Panc1 (cell line): Measurements from ENCODE around the gene PTS. TPM values are rescaled to one million over a fixed set of nuclear protein-coding genes. Genes with fewer than 3 reads are reported as not detected.

Source experiments
- ATAC-seq: fragments of 200-7000 bp; cut with Tn5 transposase; 2 replicates; pipeline ENCODE4 v1.9.1; 2020; ENCODE audit warnings: mild to moderate bottlenecking, moderate library complexity
- BruUV-seq: library from RNA; stranded (reverse); fragments of 400-500 nt; replicated peaks from 2 replicates; lab custom pipeline; 2021; lab: Mats Ljungman, UMichigan
- CTCF ChIA-PET: fragments of 300-600 bp; sonication (Branson Sonifier 250); formaldehyde crosslinking; loops from one replicate; lab custom pipeline; 2022; ENCODE audit warnings: antibody characterized with exemption; lab: Charles Lee
- POLR2A ChIA-PET: fragments of 300-600 bp; sonication (Branson Sonifier 250); formaldehyde crosslinking; loops from one replicate; lab custom pipeline; 2022; ENCODE audit warnings: antibody characterized with exemption; lab: Charles Lee
- DNase-seq: peaks from one replicate; pipeline ENCODE4 v3.0.0-alpha.2; 2010; ENCODE audit warnings: low read depth, low spot score
- H3K27ac ChIP-seq: 2 replicates; pipeline ENCODE4 v1.5.1; 2011; ENCODE audit warnings: mild to moderate bottlenecking, low read length, inconsistent platforms
- H3K27me3 ChIP-seq: fragments of 200-500 bp; sonication (Bioruptor generic); 2 replicates; pipeline ENCODE4 v1.6.0; 2014; ENCODE audit warnings: low read length, inconsistent platforms; ENCODE audit not compliant: control insufficient read depth, insufficient read depth
- H3K36me3 ChIP-seq: fragments of 200-500 bp; sonication (Bioruptor generic); 2 replicates; pipeline ENCODE4 v1.5.1; 2014; ENCODE audit warnings: inconsistent platforms, mild to moderate bottlenecking, low read length, moderate library complexity; ENCODE audit not compliant: control insufficient read depth, insufficient read depth
- H3K4me1 ChIP-seq: 2 replicates; pipeline ENCODE4 v1.5.1; 2011; ENCODE audit warnings: inconsistent platforms, mild to moderate bottlenecking, low read length, moderate library complexity; ENCODE audit not compliant: control insufficient read depth, insufficient read depth
- H3K4me3 ChIP-seq, 2 experiments: 2 replicates each; pipeline ENCODE4 v1.5.1; 2011 to 2012; ENCODE audit warnings: low read depth in 2 of 2, low read length in 2 of 2, mild to moderate bottlenecking in 2 of 2, inconsistent platforms in 1 of 2, moderate library complexity in 1 of 2
- H3K9me3 ChIP-seq: fragments of 200-500 bp; sonication (Bioruptor generic); 2 replicates; pipeline ENCODE4 v1.5.1; 2014; ENCODE audit warnings: low read depth, mild to moderate bottlenecking, inconsistent platforms, low read length, moderate library complexity; ENCODE audit not compliant: control insufficient read depth, insufficient read depth
- CTCF ChIP-seq: fragments of 450-650 bp; IDR thresholded peaks from 2 replicates; pipeline ENCODE4 v1.5.1; 2017; ENCODE audit warnings: mild to moderate bottlenecking
- POLR2AphosphoS5 ChIP-seq: IDR thresholded peaks from 2 replicates; pipeline ENCODE4 v1.6.1; 2012; ENCODE audit warnings: mild to moderate bottlenecking, low read depth, low read length, moderate library complexity
- REST ChIP-seq, 2 experiments: IDR thresholded peaks; 2 replicates each; pipeline ENCODE4 v1.6.1; 2011 to 2012; ENCODE audit warnings: low read depth in 2 of 2, control low read depth in 1 of 2, low read length in 1 of 2, mild to moderate bottlenecking in 1 of 2, moderate library complexity in 1 of 2; ENCODE audit not compliant: insufficient read depth in 1 of 2
- SIN3A ChIP-seq: IDR thresholded peaks from 2 replicates; pipeline ENCODE4 v1.6.1; 2012; ENCODE audit warnings: low read depth, mild to moderate bottlenecking, low read length, moderate library complexity, borderline replicate concordance; ENCODE audit not compliant: insufficient read depth
- TCF7L2 ChIP-seq: IDR thresholded peaks from 2 replicates; pipeline ENCODE4 v1.6.1; 2011; ENCODE audit warnings: mild to moderate bottlenecking, low read depth, low read length, inconsistent platforms
- in situ Hi-C: cut with HindIII; loops from 2 replicates; pipeline ENCODE4 v1.10.0; 2016; ENCODE audit warnings: low sequenced_read_pairs, low pct_unique_long_range_greater_than_20kb
- intact Hi-C: fragments of 100-400 bp; cut with micrococcal nuclease; formaldehyde crosslinking; loops from one replicate; pipeline ENCODE4 v1.10.0; 2022; ENCODE audit not compliant: unreplicated experiment
- total RNA-seq: library from RNA; stranded (reverse); gene quantifications from one replicate; pipeline ENCODE4 v1.2.1, GENCODE V29; 2021; ENCODE audit not compliant: unreplicated experiment

PTS gene
- total RNA-seq, 1 experiment from 2014 or later: 64.2 TPM

- no peaks in the 10 kb centered on the region for H3K4me1 ChIP-seq
- ATAC-seq (0 out of 2 replicates have a peak, but pooled peaks have one; percentile 45), DNase-seq (no peak)
- BruUV-seq: no TSS peak
- no peak for TF ChIP-seq POLR2AphosphoS5
- TF ChIP-seq TCF7L2: no peak
- no peak for TF ChIP-seq CTCF
- no peak for TF ChIP-seq REST (IDR thresholded peaks at IDR 0.05; ENCODE audit: insufficient read depth in 1 of 2, low read depth in 2 of 2, low read length in 1 of 2)
- no peak for TF ChIP-seq SIN3A
- in situ Hi-C loops: no loop called here
- H3K27me3 ChIP-seq: no peaks in the 10 kb centered on the region
- H3K36me3 ChIP-seq: no peaks in the 10 kb centered on the region
- ChIA-PET CTCF (interaction anchor here (0.7 kb wide), 2 partner anchors 8 to 44 kb away, joined by 4 read pairs; partner anchors contain the start of gene PTS), POLR2A (no interaction called here)
- no peaks in the 10 kb centered on the region for H3K9me3 ChIP-seq
- intact Hi-C loops: no loop called here
- no peak overlapping the region for H3K4me3 ChIP-seq
- no peak overlapping the region for H3K27ac ChIP-seq
These were observed 44.4 kb downstream of the PTS start for GRCh38 chr11:112270551-112271180.

- Histone ChIP-seq H3K4me3 (no peak overlapping the region), H3K27ac (no peak overlapping the region), H3K27me3 (no peaks in the 10 kb centered on the region), H3K9me3 (no peaks in the 10 kb centered on the region), H3K4me1 (no peaks in the 10 kb centered on the region), H3K36me3 (no peaks in the 10 kb centered on the region)
- ATAC-seq (no peak), DNase-seq (no peak)
- ChIA-PET CTCF (interaction anchor here (0.7 kb wide), 2 partner anchors 8 to 45 kb away, joined by 4 read pairs; partner anchors contain the start of gene PTS), POLR2A (no interaction called here)
- intact Hi-C loops (no loop called here), in situ Hi-C loops (no loop called here)
- BruUV-seq: no TSS peak
- TF ChIP-seq REST (IDR thresholded peaks at IDR 0.05; ENCODE audit: insufficient read depth in 1 of 2, low read depth in 2 of 2, low read length in 1 of 2): no peak
- TF ChIP-seq CTCF: no peak
- no peak for TF ChIP-seq POLR2AphosphoS5
- TF ChIP-seq SIN3A: no peak
- no peak for TF ChIP-seq TCF7L2
These were observed 45.0 kb downstream of the PTS start for GRCh38 chr11:112271242-112271641.
